Esophagus squamous epithelium (tissue), 5 donors: ENCODE measurements around the gene TMC3. TPM values are rescaled to one million over a fixed set of nuclear protein-coding genes. Genes with fewer than 3 reads are reported as not detected.

ENCODE experiments used
- DNase-seq: peaks from one replicate; lab custom pipeline; 2025; lab: John Stamatoyannopoulos, UW
- H3K27ac ChIP-seq, 4 donors: fragments of 200-600 bp; sonication (generic); one replicate each; pipeline ENCODE4 v1.5.1; 2016 to 2019; ENCODE audit warnings: mild to moderate bottlenecking in 1 of 4
- H3K27me3 ChIP-seq, 4 donors: fragments of 200-600 bp; sonication (generic); 1 replicate in 3 of 4; 2 replicates in 1 of 4; pipeline versions ENCODE4 v1.5.1 to v1.6.0; 2017 to 2021; ENCODE audit warnings: antibody characterized with exemption in 1 of 4
- H3K36me3 ChIP-seq, 3 donors: fragments of 200-600 bp; sonication (generic); one replicate each; pipeline ENCODE4 v1.5.1; 2016 to 2019
- H3K4me1 ChIP-seq, 3 donors: fragments of 200-600 bp; sonication (generic); one replicate each; pipeline ENCODE4 v1.5.1; 2017 to 2019
- H3K4me3 ChIP-seq, 4 donors: fragments of 200-600 bp; sonication (generic); 1 replicate in 3 of 4; 2 replicates in 1 of 4; pipeline ENCODE4 v1.5.1; 2016 to 2019; ENCODE audit warnings: mild to moderate bottlenecking in 2 of 4, moderate library complexity in 1 of 4
- H3K9me3 ChIP-seq, 3 donors: fragments of 200-600 bp; sonication (generic); one replicate each; pipeline ENCODE4 v1.5.1; 2016 to 2019
- CTCF ChIP-seq, 6 experiments: fragments of 450-650 bp in 4 of 6; fragments of 200-600 bp in 2 of 6; sonication (generic) in 2 of 6; IDR thresholded peaks; one replicate each; pipeline ENCODE4 v1.5.1; 2016 to 2019; ENCODE audit warnings: antibody characterized with exemption in 6 of 6, mild to moderate bottlenecking in 4 of 6, moderate library complexity in 4 of 6
- POLR2A ChIP-seq, 4 donors: fragments of 450-650 bp; IDR thresholded peaks; one replicate each; pipeline ENCODE4 v1.6.1; 2017; ENCODE audit warnings: antibody characterized with exemption in 4 of 4, mild to moderate bottlenecking in 4 of 4, moderate library complexity in 3 of 4
- WGBS, 2 donors: methylation state at CpG; one replicate each; pipeline ENCODE4 v1.1.5; 2018; 5-methylcytosine and 5-hydroxymethylcytosine counted together
- intact Hi-C: fragments of 100-400 bp; cut with DNase I; formaldehyde crosslinking; loops from one replicate; pipeline ENCODE4 v1.15.0; 2022
- total RNA-seq, 4 donors: library from RNA; depleted of rRNA; stranded (reverse); fragments of >200 nt; gene quantifications; one replicate each; pipeline ENCODE4 v1.1.0, GENCODE V29; 2016
- donor health status: DM: yes; HTN: yes; CAD: no.

The TMC3 gene
- total RNA-seq, 4 donors from 2014 or later: not detected

GRCh38 chr15:81372575-81372974 lies 1.4 kb downstream of the TMC3 start:
- H3K27ac ChIP-seq: no peak overlapping the region
- no peaks in the 10 kb centered on the region for H3K4me1 ChIP-seq
- H3K36me3 ChIP-seq: no peaks in the 10 kb centered on the region
- intact Hi-C loops: no loop called here
- no peaks in the 10 kb centered on the region for H3K27me3 ChIP-seq
- no peaks in the 10 kb centered on the region for H3K9me3 ChIP-seq
- TF ChIP-seq POLR2A (IDR thresholded peaks at IDR 0.05): no peak
- no peak for TF ChIP-seq CTCF (IDR thresholded peaks at IDR 0.05)
- WGBS, 2 donors: 70 to 72% methylated on average over 3 of the region's 3 CpGs
- no peak overlapping the region for H3K4me3 ChIP-seq
- no peak for DNase-seq

GRCh38 chr15:81363718-81364500 lies 10.1 kb downstream of the TMC3 start:
- no peaks in the 10 kb centered on the region for H3K4me1 ChIP-seq
- 73 to 79% methylated on average over 5 of the region's 5 CpGs for WGBS, 2 donors
- TF ChIP-seq CTCF (IDR thresholded peaks at IDR 0.05) (no peak), POLR2A (IDR thresholded peaks at IDR 0.05) (no peak)
- H3K9me3 ChIP-seq: no peaks in the 10 kb centered on the region
- H3K4me3 ChIP-seq: no peak overlapping the region
- H3K36me3 ChIP-seq: no peaks in the 10 kb centered on the region
- H3K27ac ChIP-seq: no peak overlapping the region
- H3K27me3 ChIP-seq: no peaks in the 10 kb centered on the region
- DNase-seq: no peak
- intact Hi-C loops: no loop called here

- no peaks in the 10 kb centered on the region for H3K27me3 ChIP-seq
- WGBS, 2 donors: 71 to 77% methylated on average over 3 of the region's 3 CpGs
- H3K36me3 ChIP-seq: no peaks in the 10 kb centered on the region
- no peaks in the 10 kb centered on the region for H3K9me3 ChIP-seq
- intact Hi-C loops: no loop called here
- TF ChIP-seq CTCF (IDR thresholded peaks at IDR 0.05) (no peak), POLR2A (IDR thresholded peaks at IDR 0.05) (no peak)
- no peak for DNase-seq
- no peaks in the 10 kb centered on the region for H3K4me1 ChIP-seq
- no peak overlapping the region for H3K27ac ChIP-seq
- no peak overlapping the region for H3K4me3 ChIP-seq
Measured at GRCh38 chr15:81363276-81363675, 10.7 kb downstream of the TMC3 start.

- no peaks in the 10 kb centered on the region for H3K27me3 ChIP-seq
- no peak for DNase-seq
- H3K27ac ChIP-seq: no peak overlapping the region
- TF ChIP-seq POLR2A (IDR thresholded peaks at IDR 0.05) (no peak), CTCF (IDR thresholded peaks at IDR 0.05) (no peak)
- H3K9me3 ChIP-seq: no peaks in the 10 kb centered on the region
- WGBS, 2 donors: 80 to 84% methylated on average over 9 to 11 of the region's 11 CpGs
- no peak overlapping the region for H3K4me3 ChIP-seq
- H3K4me1 ChIP-seq: no peaks in the 10 kb centered on the region
- no peaks in the 10 kb centered on the region for H3K36me3 ChIP-seq
- intact Hi-C loops: no loop called here
Measured at GRCh38 chr15:81362790-81363189, 11.2 kb downstream of the TMC3 start.

- intact Hi-C loops: no loop called here
- TF ChIP-seq CTCF (IDR thresholded peaks at IDR 0.05) (no peak), POLR2A (IDR thresholded peaks at IDR 0.05) (no peak)
- no peaks in the 10 kb centered on the region for H3K4me1 ChIP-seq
- no peak overlapping the region for H3K4me3 ChIP-seq
- no peaks in the 10 kb centered on the region for H3K27me3 ChIP-seq
- no peak for DNase-seq
- H3K27ac ChIP-seq: no peak overlapping the region
- H3K36me3 ChIP-seq: no peaks in the 10 kb centered on the region
- no peaks in the 10 kb centered on the region for H3K9me3 ChIP-seq
- 81 to 92% methylated on average over 5 to 7 of the region's 7 CpGs for WGBS, 2 donors
Measured at GRCh38 chr15:81361891-81362290, 12.1 kb downstream of the TMC3 start.
